HG03575 (cell line): ENCODE measurements around the gene CIDEA.

Experiments used
- ATAC-seq: cut with Tn5 transposase; IDR thresholded peaks from one replicate; pipeline ENCODE4 v1.9.1; 2021; ENCODE audit not compliant: unreplicated experiment, insufficient number of reproducible peaks, low FRiP score; ENCODE audit errors: extremely low read depth

CIDEA gene

GRCh38 chr18:12290086-12290485 lies 35.9 kb downstream of the CIDEA start:
- no peak for ATAC-seq

GRCh38 chr18:12291161-12291560 lies 37.0 kb downstream of the CIDEA start:
- no peak for ATAC-seq

- ATAC-seq = no peak
These were observed 37.5 kb downstream of the CIDEA start for GRCh38 chr18:12291690-12292089.

GRCh38 chr18:12293831-12294230 lies 39.7 kb downstream of the CIDEA start:
- ATAC-seq = no peak

GRCh38 chr18:12295389-12296086 lies 41.4 kb downstream of the CIDEA start:
- no peak for ATAC-seq

GRCh38 chr18:12296087-12296403 lies 41.9 kb downstream of the CIDEA start:
- ATAC-seq = no peak

- ATAC-seq = no peak
These were observed 42.3 kb downstream of the CIDEA start for GRCh38 chr18:12296457-12296856.

GRCh38 chr18:12299862-12300261 lies 45.7 kb downstream of the CIDEA start:
- no peak for ATAC-seq

- no peak for ATAC-seq
These were observed 47.3 kb downstream of the CIDEA start for GRCh38 chr18:12301263-12302005.

- no peak for ATAC-seq
These were observed 48.4 kb downstream of the CIDEA start for GRCh38 chr18:12302391-12303147.

- ATAC-seq = no peak
These were observed 50.4 kb downstream of the CIDEA start for GRCh38 chr18:12304351-12305210.

- ATAC-seq = no peak
These were observed 51.0 kb downstream of the CIDEA start for GRCh38 chr18:12305211-12305610.

- ATAC-seq = no peak
These were observed 51.9 kb downstream of the CIDEA start for GRCh38 chr18:12305930-12306629.

GRCh38 chr18:12306752-12307700 lies 52.9 kb downstream of the CIDEA start:
- ATAC-seq = no peak

GRCh38 chr18:12307701-12308385 lies 53.7 kb downstream of the CIDEA start, which contains the start of gene TUBB6:
TUBB6 (plus strand) TSS chr18:12308241; CDS start chr18:12308293, 52 bp downstream.
- ATAC-seq = no peak

- no peak for ATAC-seq
These were observed 54.4 kb downstream of the CIDEA start for GRCh38 chr18:12308386-12309100.
